Left lung (tissue), 10 donors: Measurements from ENCODE around the gene HOXB4. TPM values are rescaled to one million over a fixed set of nuclear protein-coding genes. Genes with fewer than 3 reads are reported as not detected.

Experiments used
- ATAC-seq: fragments of 200-7000 bp; cut with Tn5 transposase; one replicate; pipeline ENCODE4 v1.9.1; 2020; ENCODE audit warnings: moderate library complexity
- DNase-seq, 4 donors: peaks; one replicate each; pipeline ENCODE4 v3.0.0-alpha.2; 2013 to 2020
- H3K27ac ChIP-seq, 2 donors: fragments of 200-600 bp; sonication (generic) in 1 of 2; one replicate each; pipeline versions ENCODE4 v1.5.0 to v1.8.0; 2020 to 2021
- H3K27me3 ChIP-seq, 2 donors: fragments of 200-600 bp; sonication (generic) in 1 of 2; one replicate each; pipeline versions ENCODE4 v1.5.0 to v1.8.0; 2020 to 2021
- H3K36me3 ChIP-seq, 2 donors: fragments of 200-600 bp; sonication (generic) in 1 of 2; one replicate each; pipeline versions ENCODE4 v1.5.0 to v1.8.0; 2020 to 2021
- H3K4me1 ChIP-seq, 2 donors: fragments of 200-600 bp; one replicate each; pipeline ENCODE4 v1.8.0; 2021
- H3K4me3 ChIP-seq, 2 donors: fragments of 200-600 bp; sonication (generic) in 1 of 2; one replicate each; pipeline versions ENCODE4 v1.5.0 to v1.8.0; 2020 to 2021; ENCODE audit warnings: mild to moderate bottlenecking in 1 of 2
- H3K9me3 ChIP-seq, 2 donors: fragments of 200-600 bp; sonication (generic) in 1 of 2; one replicate each; pipeline versions ENCODE4 v1.5.0 to v1.8.0; 2020 to 2021
- intact Hi-C, 2 donors: fragments of 100-400 bp; cut with DNase I; formaldehyde crosslinking; loops; one replicate each; pipeline versions ENCODE4 v1.11.2 to v1.14.2; 2022
- polyA plus RNA-seq, 6 donors: library from polyadenylated mRNA; unstranded; fragments of 120-200 nt; gene quantifications; one replicate each; pipeline ENCODE4 v1.2.1, GENCODE V29; 2013; ENCODE audit not compliant: insufficient read length in 6 of 6
- total RNA-seq, 2 donors: library from RNA; stranded (reverse); fragmentation: NEBNext Ultra II Directional; extraction: Animal tissue kit (Norgen Biotek cat#: 25700); gene quantifications; one replicate each; pipeline ENCODE4 v1.2.1, GENCODE V29; 2021
- TF ChIP-seq, protein P1 (sequence below), 2 donors: fragments of 200-600 bp; sonication (generic) in 1 of 2; IDR thresholded peaks; one replicate each; pipeline versions ENCODE4 v1.5.0 to v1.8.0; 2021; ENCODE audit warnings: antibody characterized with exemption in 2 of 2
- donor health status: DM: no; HTN: yes; CAD: no.
- donor health status: DM: no; HTN: no; CAD: no.

HOXB4 gene
- total and polyA plus RNA-seq, 8 donors, result 4.5 to 19.0 (median 12.8) TPM

DNA sequence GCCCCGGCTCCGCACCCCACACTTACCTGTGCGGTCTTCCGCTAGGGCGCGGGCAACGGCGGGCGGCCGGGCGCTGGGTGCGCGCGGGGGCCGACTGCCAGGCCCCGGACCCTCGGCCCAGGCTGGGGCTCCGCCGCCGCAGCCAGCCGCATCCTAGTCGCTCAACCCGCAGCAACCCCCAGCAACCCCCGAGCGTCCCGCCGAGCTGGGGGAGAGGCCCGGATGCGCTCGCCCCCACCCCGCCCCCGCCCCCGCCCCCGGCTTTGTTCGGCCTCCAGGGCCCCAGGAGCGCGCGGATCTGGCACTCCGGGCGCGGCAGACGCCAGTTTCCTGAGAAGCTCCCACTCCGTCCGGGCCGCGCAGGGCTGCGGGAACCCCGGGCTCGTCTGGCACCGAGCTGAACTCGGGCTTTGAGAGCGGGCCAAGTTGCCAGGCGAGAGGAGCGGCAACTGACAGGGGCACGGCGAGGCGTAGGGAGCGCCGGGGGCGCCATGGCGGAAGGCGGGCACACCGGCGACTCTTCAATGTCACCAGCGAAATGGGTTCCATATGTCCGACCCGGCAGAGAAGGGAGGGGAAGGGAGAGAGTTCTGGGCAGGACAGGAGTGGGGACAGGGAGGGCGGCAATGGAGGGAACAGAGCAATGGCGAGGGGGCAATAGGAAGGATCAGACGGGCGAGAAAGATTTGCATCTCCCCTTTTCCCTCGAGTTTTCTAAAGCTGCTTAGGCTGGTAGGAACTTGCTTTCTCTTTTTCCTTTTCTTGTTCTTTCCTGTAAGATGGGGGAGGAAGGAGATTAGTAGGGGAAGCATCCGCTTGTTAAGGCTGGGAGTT is 13.7 kb downstream of the HOXB4 start:
- Histone ChIP-seq H3K36me3 (no peaks in the 10 kb centered on the region), H3K27me3 (peaks cover 33 to 90% of the 10 kb centered on the region in 2 donors), H3K4me1 (peaks cover 3 to 19% of the 10 kb centered on the region in 2 donors), H3K4me3 (no peak overlapping the region), H3K27ac (peak overlapping the region in 1 of 2 donors; percentile 67), H3K9me3 (no peaks in the 10 kb centered on the region)
- intact Hi-C loops, result no loop called here
- DNase-seq (no peak), ATAC-seq (no peak)
- TF ChIP-seq, protein P1, sequence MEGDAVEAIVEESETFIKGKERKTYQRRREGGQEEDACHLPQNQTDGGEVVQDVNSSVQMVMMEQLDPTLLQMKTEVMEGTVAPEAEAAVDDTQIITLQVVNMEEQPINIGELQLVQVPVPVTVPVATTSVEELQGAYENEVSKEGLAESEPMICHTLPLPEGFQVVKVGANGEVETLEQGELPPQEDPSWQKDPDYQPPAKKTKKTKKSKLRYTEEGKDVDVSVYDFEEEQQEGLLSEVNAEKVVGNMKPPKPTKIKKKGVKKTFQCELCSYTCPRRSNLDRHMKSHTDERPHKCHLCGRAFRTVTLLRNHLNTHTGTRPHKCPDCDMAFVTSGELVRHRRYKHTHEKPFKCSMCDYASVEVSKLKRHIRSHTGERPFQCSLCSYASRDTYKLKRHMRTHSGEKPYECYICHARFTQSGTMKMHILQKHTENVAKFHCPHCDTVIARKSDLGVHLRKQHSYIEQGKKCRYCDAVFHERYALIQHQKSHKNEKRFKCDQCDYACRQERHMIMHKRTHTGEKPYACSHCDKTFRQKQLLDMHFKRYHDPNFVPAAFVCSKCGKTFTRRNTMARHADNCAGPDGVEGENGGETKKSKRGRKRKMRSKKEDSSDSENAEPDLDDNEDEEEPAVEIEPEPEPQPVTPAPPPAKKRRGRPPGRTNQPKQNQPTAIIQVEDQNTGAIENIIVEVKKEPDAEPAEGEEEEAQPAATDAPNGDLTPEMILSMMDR (IDR thresholded peaks at IDR 0.05), result no peak

DNA sequence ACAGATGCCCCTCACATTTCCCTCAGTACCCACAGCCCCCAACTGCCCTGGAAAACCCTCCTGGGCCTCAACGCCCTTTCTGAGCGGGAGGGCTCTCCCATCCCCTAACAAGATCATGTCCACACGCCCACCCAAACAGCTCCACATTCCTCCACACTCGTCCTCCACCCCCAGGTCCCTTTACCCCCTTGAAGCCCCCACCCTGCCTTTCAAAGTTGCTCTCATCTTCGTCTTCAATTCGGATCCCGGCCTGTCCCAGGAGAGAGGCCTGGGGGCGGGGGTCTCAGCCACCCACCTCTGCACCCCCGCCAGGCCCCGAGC is 14.3 kb downstream of the HOXB4 start:
- H3K4me3 ChIP-seq, result no peak overlapping the region
- peak overlapping the region in 1 of 2 donors; percentile 67 for H3K27ac ChIP-seq
- H3K36me3 ChIP-seq, result no peaks in the 10 kb centered on the region
- TF ChIP-seq, protein P1 (IDR thresholded peaks at IDR 0.05), result no peak
- H3K9me3 ChIP-seq, result no peaks in the 10 kb centered on the region
- intact Hi-C loops, result no loop called here
- H3K4me1 ChIP-seq, result peaks cover 3 to 17% of the 10 kb centered on the region in 2 donors
- ATAC-seq (no peak), DNase-seq (no peak)
- H3K27me3 ChIP-seq, result peaks cover 30 to 90% of the 10 kb centered on the region in 2 donors

DNA sequence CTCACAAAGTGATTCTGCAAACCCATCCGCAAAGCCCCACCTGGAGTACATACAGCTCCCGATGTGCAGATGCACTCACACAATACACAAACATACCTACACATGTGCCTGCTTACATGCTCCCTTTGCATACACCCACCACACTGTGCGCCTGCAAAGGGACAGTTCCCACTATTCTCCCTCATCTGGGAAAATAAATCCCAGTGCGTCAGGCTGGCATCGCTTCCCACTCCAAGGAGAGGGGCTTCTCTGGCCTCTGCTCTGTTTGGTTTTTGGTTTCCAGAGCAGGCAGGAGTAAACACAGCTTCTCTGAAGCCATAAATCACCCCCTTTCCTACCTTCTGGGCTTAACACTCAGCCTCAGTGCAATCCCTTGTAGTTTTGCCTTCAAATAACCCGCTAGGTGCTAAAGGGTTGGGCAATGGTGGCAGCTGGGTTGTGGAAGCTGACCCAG is 14.7 kb downstream of the HOXB4 start:
- no peak overlapping the region for H3K4me3 ChIP-seq
- intact Hi-C loops, result no loop called here
- peaks cover 3 to 13% of the 10 kb centered on the region in 2 donors for H3K4me1 ChIP-seq
- TF ChIP-seq, protein P1 (IDR thresholded peaks at IDR 0.05), result no peak
- H3K27ac ChIP-seq, result peak overlapping the region in 1 of 2 donors; percentile 67
- no peaks in the 10 kb centered on the region for H3K9me3 ChIP-seq
- ATAC-seq (no peak), DNase-seq (no peak)
- peaks cover 26 to 90% of the 10 kb centered on the region in 2 donors for H3K27me3 ChIP-seq
- H3K36me3 ChIP-seq, result no peaks in the 10 kb centered on the region

DNA sequence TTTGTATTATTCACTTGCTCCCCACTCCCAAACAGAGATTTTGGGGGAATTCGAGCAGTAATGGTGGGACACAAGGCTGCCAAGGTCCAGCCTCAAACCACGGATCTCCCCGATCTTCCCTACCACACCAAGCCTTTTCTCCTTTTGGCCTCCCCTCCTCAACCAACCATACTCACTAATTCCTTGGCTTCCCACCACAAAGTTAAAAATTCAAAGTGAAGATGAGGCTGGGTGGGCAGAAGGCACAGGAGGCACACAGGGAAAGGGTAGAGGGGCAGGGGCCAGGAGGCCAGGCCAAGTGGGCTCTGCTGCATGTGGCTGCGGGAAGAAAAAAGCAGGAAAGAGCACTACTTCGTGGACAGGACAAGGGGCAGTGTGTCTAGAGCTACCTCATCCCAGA is 15.2 kb downstream of the HOXB4 start:
- intact Hi-C loops, result no loop called here
- Histone ChIP-seq H3K4me1 (peaks cover 3 to 10% of the 10 kb centered on the region in 2 donors), H3K27ac (peak overlapping the region in 1 of 2 donors; percentile 67), H3K4me3 (no peak overlapping the region), H3K27me3 (peaks cover 21 to 90% of the 10 kb centered on the region in 2 donors), H3K36me3 (no peaks in the 10 kb centered on the region), H3K9me3 (no peaks in the 10 kb centered on the region)
- ATAC-seq (no peak), DNase-seq (no peak)
- TF ChIP-seq, protein P1 (IDR thresholded peaks at IDR 0.05), result no peak

DNA sequence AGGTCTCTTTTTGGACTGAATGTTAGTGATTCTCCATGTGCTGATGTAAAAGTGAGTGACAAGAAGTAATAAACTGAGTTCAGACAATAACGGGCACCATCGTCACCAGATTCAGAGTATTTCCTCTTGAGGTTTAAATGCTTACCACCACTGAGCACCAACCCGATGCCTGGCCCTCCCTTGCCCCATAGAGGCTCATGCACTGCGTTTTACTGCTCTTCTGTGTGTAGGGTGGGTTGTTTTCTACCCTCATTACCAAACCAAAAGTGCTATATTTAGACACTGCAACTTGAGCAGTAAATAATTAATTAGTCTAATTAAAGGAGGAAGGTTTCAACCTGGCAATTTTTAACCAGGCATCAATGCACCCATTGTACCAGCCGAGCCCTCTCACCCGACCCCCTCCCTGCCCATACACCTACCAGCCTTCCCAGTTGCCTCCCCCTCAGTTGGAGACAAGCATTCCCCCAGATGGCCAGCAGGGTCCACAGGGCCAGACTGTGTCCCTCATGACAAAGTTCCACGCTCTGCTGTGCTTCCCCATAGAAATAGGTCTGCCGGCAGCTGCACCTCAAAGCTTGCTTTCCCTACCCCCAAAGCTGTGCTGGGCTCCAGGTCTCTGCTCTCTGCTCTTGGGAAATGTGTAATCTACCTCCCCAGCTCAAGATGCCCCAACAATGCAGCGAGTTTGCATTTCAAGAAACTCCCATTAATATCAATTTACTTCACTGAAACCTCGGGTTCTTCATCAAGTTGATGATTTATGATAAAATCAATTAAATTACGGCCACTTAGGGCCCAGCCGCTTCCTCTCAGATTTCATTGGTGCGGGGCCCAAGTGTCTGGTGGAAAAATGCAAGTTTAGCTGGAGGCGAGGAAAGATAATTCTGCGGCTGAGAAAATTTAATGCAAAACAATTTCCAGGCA is 16.0 kb downstream of the HOXB4 start:
- no peak for ATAC-seq
- intact Hi-C loops, result no loop called here
- no peaks in the 10 kb centered on the region for H3K36me3 ChIP-seq
- TF ChIP-seq, protein P1 (IDR thresholded peaks at IDR 0.05), result no peak
- no peaks in the 10 kb centered on the region for H3K9me3 ChIP-seq
- DNase-seq, result no peak
- peaks cover 3 to 7% of the 10 kb centered on the region in 2 donors for H3K4me1 ChIP-seq
- no peak overlapping the region for H3K4me3 ChIP-seq
- H3K27ac ChIP-seq, result peak overlapping the region in 1 of 2 donors; percentile 67
- H3K27me3 ChIP-seq, result peaks cover 15 to 90% of the 10 kb centered on the region in 2 donors
